ENCODE measurements around the gene TMEM138. TPM values are rescaled to one million over a fixed set of nuclear protein-coding genes. Genes with fewer than 3 reads are reported as not detected.
A peak's percentile ranks its signal among the peaks of the same experiment; 100 is the strongest.

TMEM138 gene
- total and polyA plus RNA-seq, 2 of the 4 experiments (the other 2 are of a cell fraction): 16.8 to 53.2 TPM

DNA sequence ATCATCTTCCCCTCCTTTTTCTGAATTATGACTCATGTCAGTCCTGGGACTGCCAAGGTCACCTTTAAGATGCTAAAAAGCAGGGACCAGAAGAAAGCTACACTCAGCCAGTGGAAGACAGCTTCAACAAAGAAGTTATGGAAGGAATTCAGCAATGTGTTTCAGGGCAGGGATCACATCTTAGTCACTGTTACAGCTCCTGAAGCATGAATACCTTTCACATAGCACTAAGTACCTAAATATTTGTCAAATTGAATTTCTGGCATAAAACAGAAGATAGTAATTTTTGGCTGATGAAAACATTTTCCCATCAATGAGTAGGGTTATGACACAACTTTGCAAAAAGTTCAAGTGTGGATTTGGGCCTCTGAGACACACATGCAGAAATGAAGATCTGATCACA, 34.5 kb upstream of the TMEM138 start:
- Histone ChIP-seq H4K5ac (ENCODE audit: low read depth, low read length) (no peak overlapping the region), H2BK15ac (ENCODE audit: low read depth, low read length) (no peak overlapping the region), H3K9me3 (ENCODE audit: control insufficient read depth, insufficient read depth, low read length) (no peaks in the 10 kb centered on the region), H3K27me3 (ENCODE audit: control insufficient read depth, insufficient read depth, low read length) (no peaks in the 10 kb centered on the region), H2AK9ac (replicated peaks; ENCODE audit: low read depth, low read length, poor library complexity) (no peak overlapping the region), H3K79me1 (ENCODE audit: low read depth in 1 of 2, low read length in 2 of 2) (peaks cover 32 to 61% of the 10 kb centered on the region in 2 experiments), H3K18ac (ENCODE audit: low read depth, low read length) (no peak overlapping the region), H3K4me2 (ENCODE audit: low read depth, low read length) (no peak overlapping the region), H3K4ac (ENCODE audit: low read depth, low read length) (no peak overlapping the region), H4K20me1 (ENCODE audit: insufficient read depth, low read length) (peaks cover 50% of the 10 kb centered on the region; the same call in 1 of the 2 replicates), H3K9me1 (ENCODE audit: insufficient read depth, low read length) (no peaks in the 10 kb centered on the region; the same call in 1 of the 2 replicates), H3K9ac (ENCODE audit: low read depth, low read length) (no peak overlapping the region), H2AK5ac (ENCODE audit: low read depth, low read length) (no peak overlapping the region), H4K91ac (ENCODE audit: insufficient read depth, low read depth, low read length) (no peak overlapping the region), H2BK20ac (ENCODE audit: low read depth, low read length) (no peak overlapping the region), H3K56ac (ENCODE audit: extremely low read depth, insufficient read depth, low read length) (no peak overlapping the region), H3K4me3 (ENCODE audit: insufficient read depth, low read depth, low read length) (no peak overlapping the region), H3K27ac (ENCODE audit: insufficient read depth, low read length) (no peak overlapping the region), H3K36me3 (ENCODE audit: control insufficient read depth, insufficient read depth, low read length) (peaks cover 50% of the 10 kb centered on the region), H4K8ac (ENCODE audit: low read depth in 2 of 2, low read length in 2 of 2) (no peak overlapping the region), H2BK120ac (ENCODE audit: low read depth, low read length) (no peak overlapping the region), H2AFZ (replicated peaks; ENCODE audit: low read length, poor library complexity) (no peak overlapping the region), H3K4me1 (ENCODE audit: control insufficient read depth, insufficient read depth, low read length) (peaks cover 9% of the 10 kb centered on the region), H3K23ac (ENCODE audit: low read depth, low read length) (no peak overlapping the region), H3K14ac (replicated peaks; ENCODE audit: low read depth, low read length) (no peak overlapping the region), H2BK5ac (ENCODE audit: low read depth, low read length, poor library complexity, severe bottlenecking) (no peak overlapping the region)
- no TSS peak for BruUV-seq (replicated peaks)
- dilution Hi-C loops (cut with HindIII; ENCODE audit: low sequenced_read_pairs, unreplicated experiment) (no loop called here), in situ Hi-C loops (cut with MboI; ENCODE audit: low sequenced_read_pairs) (no loop called here), intact Hi-C loops (cut with micrococcal nuclease) (no loop called here)
- ATAC-seq (ENCODE audit: low read depth): peak; percentile 36
- TF ChIP-seq CEBPB (IDR thresholded peaks at IDR 0.05; ENCODE audit: low read depth, low read length) (no peak), FOS (IDR thresholded peaks at IDR 0.05; ENCODE audit: low read depth, low read length) (no peak), MXI1 (IDR thresholded peaks at IDR 0.05; ENCODE audit: borderline replicate concordance, low read depth, low read length) (no peak), RCOR1 (IDR thresholded peaks at IDR 0.05; ENCODE audit: insufficient replicate concordance, low read length) (no peak), POLR2A (IDR thresholded peaks at IDR 0.05; ENCODE audit: low read depth, low read length) (no peak), MAFK (IDR thresholded peaks at IDR 0.05; ENCODE audit: low read depth, low read length) (no peak), NFE2L2 (IDR thresholded peaks at IDR 0.05; ENCODE audit: low read depth, low read length) (no peak), SMC3 (IDR thresholded peaks at IDR 0.05; ENCODE audit: low read depth, low read length) (no peak), BHLHE40 (IDR thresholded peaks at IDR 0.05; ENCODE audit: low read depth, low read length) (no peak), RFX5 (IDR thresholded peaks at IDR 0.05; ENCODE audit: low read depth, low read length) (no peak)
- TF ChIP-seq, protein P1, sequence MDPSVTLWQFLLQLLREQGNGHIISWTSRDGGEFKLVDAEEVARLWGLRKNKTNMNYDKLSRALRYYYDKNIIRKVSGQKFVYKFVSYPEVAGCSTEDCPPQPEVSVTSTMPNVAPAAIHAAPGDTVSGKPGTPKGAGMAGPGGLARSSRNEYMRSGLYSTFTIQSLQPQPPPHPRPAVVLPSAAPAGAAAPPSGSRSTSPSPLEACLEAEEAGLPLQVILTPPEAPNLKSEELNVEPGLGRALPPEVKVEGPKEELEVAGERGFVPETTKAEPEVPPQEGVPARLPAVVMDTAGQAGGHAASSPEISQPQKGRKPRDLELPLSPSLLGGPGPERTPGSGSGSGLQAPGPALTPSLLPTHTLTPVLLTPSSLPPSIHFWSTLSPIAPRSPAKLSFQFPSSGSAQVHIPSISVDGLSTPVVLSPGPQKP (IDR thresholded peaks at IDR 0.05; ENCODE audit: borderline replicate concordance, low read depth, low read length): no peak
- TF ChIP-seq, protein P2, sequence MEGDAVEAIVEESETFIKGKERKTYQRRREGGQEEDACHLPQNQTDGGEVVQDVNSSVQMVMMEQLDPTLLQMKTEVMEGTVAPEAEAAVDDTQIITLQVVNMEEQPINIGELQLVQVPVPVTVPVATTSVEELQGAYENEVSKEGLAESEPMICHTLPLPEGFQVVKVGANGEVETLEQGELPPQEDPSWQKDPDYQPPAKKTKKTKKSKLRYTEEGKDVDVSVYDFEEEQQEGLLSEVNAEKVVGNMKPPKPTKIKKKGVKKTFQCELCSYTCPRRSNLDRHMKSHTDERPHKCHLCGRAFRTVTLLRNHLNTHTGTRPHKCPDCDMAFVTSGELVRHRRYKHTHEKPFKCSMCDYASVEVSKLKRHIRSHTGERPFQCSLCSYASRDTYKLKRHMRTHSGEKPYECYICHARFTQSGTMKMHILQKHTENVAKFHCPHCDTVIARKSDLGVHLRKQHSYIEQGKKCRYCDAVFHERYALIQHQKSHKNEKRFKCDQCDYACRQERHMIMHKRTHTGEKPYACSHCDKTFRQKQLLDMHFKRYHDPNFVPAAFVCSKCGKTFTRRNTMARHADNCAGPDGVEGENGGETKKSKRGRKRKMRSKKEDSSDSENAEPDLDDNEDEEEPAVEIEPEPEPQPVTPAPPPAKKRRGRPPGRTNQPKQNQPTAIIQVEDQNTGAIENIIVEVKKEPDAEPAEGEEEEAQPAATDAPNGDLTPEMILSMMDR (conservative IDR thresholded peaks at IDR 0.05; ENCODE audit: low read depth, low read length): no peak
- ChIA-PET CTCF (interaction anchor here (1.0 to 1.6 kb wide), 2 partner anchors 9 to 58 kb away, joined by 3 to 7 read pairs; no protein-coding TSS in a partner anchor), POLR2A (ENCODE audit: unreplicated experiment) (interaction anchor here (0.6 kb wide), 2 partner anchors 14 to 31 kb away, joined by 3 to 5 read pairs; no protein-coding TSS in a partner anchor)
- peak; percentile 57 for DNase-seq

Data from IMR-90 (cell line).